Measurements from ENCODE around the gene NPHP3. TPM values are rescaled to one million over a fixed set of nuclear protein-coding genes. Genes with fewer than 3 reads are reported as not detected.

NPHP3 gene
- total RNA-seq, 1 donor, result 41.3 TPM

DNA sequence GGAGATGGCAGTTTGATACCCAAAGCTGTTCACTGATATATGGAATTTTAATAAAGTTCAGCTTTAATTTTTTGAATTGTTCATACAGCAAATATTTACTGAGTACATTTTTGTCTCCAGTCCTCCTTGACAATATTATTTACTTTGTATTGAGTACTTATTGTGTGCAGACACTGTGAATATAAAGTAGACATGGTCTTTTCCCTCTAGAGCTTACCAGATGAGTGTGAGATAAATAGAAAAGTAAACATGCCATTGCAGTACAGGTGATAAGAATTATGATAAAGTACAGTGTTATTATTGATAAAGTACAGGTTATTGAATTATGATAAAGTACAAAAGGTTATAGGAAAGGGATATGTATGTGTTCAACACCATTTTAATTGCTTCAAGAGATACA is 60.0 kb downstream of the NPHP3 start:
- Histone ChIP-seq H3K36me3 (ENCODE audit: insufficient read depth, low read length) (no peaks in the 10 kb centered on the region), H3K27ac (ENCODE audit: low read depth, low read length) (no peak overlapping the region), H3K4me2 (ENCODE audit: insufficient read depth, low read length) (peak overlapping the region; percentile 99), H3K79me2 (ENCODE audit: insufficient read depth, low read length) (peaks cover 73% of the 10 kb centered on the region), H4K20me1 (ENCODE audit: insufficient read depth, low read length) (no peaks in the 10 kb centered on the region), H3K27me3 (ENCODE audit: insufficient read depth, low read length) (no peaks in the 10 kb centered on the region), H3K4me1 (ENCODE audit: insufficient read depth, low read length) (peaks cover 14% of the 10 kb centered on the region), H2AFZ (ENCODE audit: low read length) (no peak overlapping the region), H3K4me3 (ENCODE audit: insufficient read depth, low read length) (no peak overlapping the region), H3K9me3 (ENCODE audit: low read depth, low read length) (no peaks in the 10 kb centered on the region)
- TF ChIP-seq, protein P1, sequence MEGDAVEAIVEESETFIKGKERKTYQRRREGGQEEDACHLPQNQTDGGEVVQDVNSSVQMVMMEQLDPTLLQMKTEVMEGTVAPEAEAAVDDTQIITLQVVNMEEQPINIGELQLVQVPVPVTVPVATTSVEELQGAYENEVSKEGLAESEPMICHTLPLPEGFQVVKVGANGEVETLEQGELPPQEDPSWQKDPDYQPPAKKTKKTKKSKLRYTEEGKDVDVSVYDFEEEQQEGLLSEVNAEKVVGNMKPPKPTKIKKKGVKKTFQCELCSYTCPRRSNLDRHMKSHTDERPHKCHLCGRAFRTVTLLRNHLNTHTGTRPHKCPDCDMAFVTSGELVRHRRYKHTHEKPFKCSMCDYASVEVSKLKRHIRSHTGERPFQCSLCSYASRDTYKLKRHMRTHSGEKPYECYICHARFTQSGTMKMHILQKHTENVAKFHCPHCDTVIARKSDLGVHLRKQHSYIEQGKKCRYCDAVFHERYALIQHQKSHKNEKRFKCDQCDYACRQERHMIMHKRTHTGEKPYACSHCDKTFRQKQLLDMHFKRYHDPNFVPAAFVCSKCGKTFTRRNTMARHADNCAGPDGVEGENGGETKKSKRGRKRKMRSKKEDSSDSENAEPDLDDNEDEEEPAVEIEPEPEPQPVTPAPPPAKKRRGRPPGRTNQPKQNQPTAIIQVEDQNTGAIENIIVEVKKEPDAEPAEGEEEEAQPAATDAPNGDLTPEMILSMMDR (IDR thresholded peaks at IDR 0.05; ENCODE audit: extremely low read depth, low read depth, low read length), result no peak
- DNase-seq (ENCODE audit: insufficient read length, low spot score, missing footprints), result no peak

- TF ChIP-seq, protein P1 (IDR thresholded peaks at IDR 0.05; ENCODE audit: extremely low read depth, low read depth, low read length), result no peak
- H3K79me2 ChIP-seq (ENCODE audit: insufficient read depth, low read length), result peaks cover 71% of the 10 kb centered on the region
- DNase-seq (ENCODE audit: insufficient read length, low spot score, missing footprints), result no peak
These were observed 61.1 kb downstream of the NPHP3 start for GRCh38 chr3:132661101-132661500.

DNA sequence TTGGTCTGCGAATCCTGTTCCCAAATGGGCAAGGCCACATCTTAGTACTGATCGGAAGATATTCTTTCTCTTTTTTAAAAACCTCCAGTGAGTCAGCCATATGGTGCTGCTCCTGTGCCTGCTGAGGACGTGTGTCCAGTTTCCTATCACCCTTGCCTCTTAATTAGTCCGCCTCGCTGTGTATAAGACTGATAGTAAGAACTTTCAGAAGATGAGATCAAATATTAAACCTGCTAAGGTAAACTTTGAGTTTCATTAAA is 61.5 kb downstream of the NPHP3 start:
- no peaks in the 10 kb centered on the region for H3K36me3 ChIP-seq (ENCODE audit: insufficient read depth, low read length)
- H2AFZ ChIP-seq (ENCODE audit: low read length), result peak overlapping the region; percentile 98
- peak overlapping the region; percentile 95 for H3K4me3 ChIP-seq (ENCODE audit: insufficient read depth, low read length)
- DNase-seq (ENCODE audit: insufficient read length, low spot score, missing footprints), result peak; percentile 49
- H3K27ac ChIP-seq (ENCODE audit: low read depth, low read length), result peak overlapping the region; percentile 96
- peaks cover 72% of the 10 kb centered on the region for H3K79me2 ChIP-seq (ENCODE audit: insufficient read depth, low read length)
- no peaks in the 10 kb centered on the region for H3K27me3 ChIP-seq (ENCODE audit: insufficient read depth, low read length)
- H3K4me1 ChIP-seq (ENCODE audit: insufficient read depth, low read length), result peaks cover 14% of the 10 kb centered on the region
- no peaks in the 10 kb centered on the region for H4K20me1 ChIP-seq (ENCODE audit: insufficient read depth, low read length)
- H3K4me2 ChIP-seq (ENCODE audit: insufficient read depth, low read length), result peak overlapping the region; percentile 99
- no peaks in the 10 kb centered on the region for H3K9me3 ChIP-seq (ENCODE audit: low read depth, low read length)
- TF ChIP-seq, protein P1 (IDR thresholded peaks at IDR 0.05; ENCODE audit: extremely low read depth, low read depth, low read length), result no peak

More at GRCh38 chr3:132661101-132661500, 61.1 kb downstream of the NPHP3 start:
- peak overlapping the region; percentile 99 for H3K4me2 ChIP-seq (ENCODE audit: insufficient read depth, low read length)
- H3K4me3 ChIP-seq (ENCODE audit: insufficient read depth, low read length), result peak overlapping the region; percentile 95
- H3K27ac ChIP-seq (ENCODE audit: low read depth, low read length), result peak overlapping the region; percentile 96
- H2AFZ ChIP-seq (ENCODE audit: low read length), result peak overlapping the region; percentile 98
- H3K9me3 ChIP-seq (ENCODE audit: low read depth, low read length), result no peaks in the 10 kb centered on the region
- no peaks in the 10 kb centered on the region for H4K20me1 ChIP-seq (ENCODE audit: insufficient read depth, low read length)
- no peaks in the 10 kb centered on the region for H3K27me3 ChIP-seq (ENCODE audit: insufficient read depth, low read length)
- no peaks in the 10 kb centered on the region for H3K36me3 ChIP-seq (ENCODE audit: insufficient read depth, low read length)
- peaks cover 14% of the 10 kb centered on the region for H3K4me1 ChIP-seq (ENCODE audit: insufficient read depth, low read length)

DNA sequence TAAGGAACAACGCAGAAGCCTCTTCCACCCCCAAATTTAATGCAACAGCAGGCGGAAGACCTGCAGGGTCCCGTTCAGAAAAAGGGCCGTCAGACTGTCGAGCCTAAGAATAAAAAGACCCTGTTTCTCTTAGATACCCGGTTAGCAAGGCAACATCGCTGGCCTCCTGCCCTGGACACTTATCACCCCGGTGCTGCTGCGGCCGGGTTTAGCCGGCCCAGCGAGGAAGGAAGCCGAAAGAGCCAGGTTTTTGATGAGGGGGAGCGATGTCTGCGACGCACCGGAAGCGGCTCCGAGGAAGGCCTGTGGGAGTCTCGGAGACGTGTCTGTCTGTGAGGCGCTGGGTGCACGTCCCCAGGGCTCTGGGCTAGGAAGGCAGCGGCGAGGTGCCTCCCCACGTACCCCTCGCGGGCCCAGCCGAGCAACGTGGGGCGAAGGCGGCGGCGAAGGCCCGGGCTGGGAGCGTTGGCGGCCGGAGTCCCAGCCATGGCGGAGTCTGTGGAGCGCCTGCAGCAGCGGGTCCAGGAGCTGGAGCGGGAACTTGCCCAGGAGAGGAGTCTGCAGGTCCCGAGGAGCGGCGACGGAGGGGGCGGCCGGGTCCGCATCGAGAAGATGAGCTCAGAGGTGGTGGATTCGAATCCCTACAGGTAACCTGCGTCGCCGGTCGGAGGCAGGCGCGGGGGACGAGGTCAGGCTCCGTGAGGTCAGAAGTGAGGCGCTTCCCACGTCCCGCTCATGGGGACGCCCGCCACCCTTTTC is 62.0 kb downstream of the NPHP3 start, which contains the start of gene UBA5:
Gene UBA5 (plus strand): TSS at position 278 of the 759 bp plus-strand sequence. CDS start 209 bp downstream, at position 487.
- Histone ChIP-seq H3K79me2 (ENCODE audit: insufficient read depth, low read length) (peaks cover 72% of the 10 kb centered on the region), H3K36me3 (ENCODE audit: insufficient read depth, low read length) (no peaks in the 10 kb centered on the region), H2AFZ (ENCODE audit: low read length) (peak within 1 kb of the TSS; percentile 98)

More for the DNA sequence above, 62.0 kb downstream of the NPHP3 start, which contains the start of gene UBA5:
- DNase-seq (ENCODE audit: insufficient read length, low spot score, missing footprints), result peak; percentile 86
- Histone ChIP-seq H3K9me3 (ENCODE audit: low read depth, low read length) (no peaks in the 10 kb centered on the region), H4K20me1 (ENCODE audit: insufficient read depth, low read length) (no peaks in the 10 kb centered on the region), H3K27me3 (ENCODE audit: insufficient read depth, low read length) (no peaks in the 10 kb centered on the region), H3K4me1 (ENCODE audit: insufficient read depth, low read length) (peaks cover 14% of the 10 kb centered on the region), H3K4me2 (ENCODE audit: insufficient read depth, low read length) (peak within 1 kb of the TSS; percentile 99), H3K4me3 (ENCODE audit: insufficient read depth, low read length) (peak within 1 kb of the TSS; percentile 95), H3K27ac (ENCODE audit: low read depth, low read length) (peak within 1 kb of the TSS; percentile 96)
- TF ChIP-seq, protein P1 (IDR thresholded peaks at IDR 0.05; ENCODE audit: extremely low read depth, low read depth, low read length), result no peak
